IPS-18a (cell line): ENCODE measurements around the gene ANTKMT.

Experiments
- H3K27ac ChIP-seq: one replicate; pipeline ENCODE4 v1.5.1; 2013; ENCODE audit warnings: low read length
- H3K27me3 ChIP-seq: one replicate; pipeline ENCODE4 v1.6.1; 2013; ENCODE audit warnings: mild to moderate bottlenecking, low read length; ENCODE audit not compliant: control insufficient read depth, insufficient read depth
- H3K36me3 ChIP-seq: one replicate; pipeline ENCODE4 v1.6.1; 2013; ENCODE audit warnings: low read depth, low read length; ENCODE audit not compliant: control insufficient read depth
- H3K4me1 ChIP-seq: one replicate; pipeline ENCODE4 v1.6.1; 2013; ENCODE audit warnings: low read depth, low read length; ENCODE audit not compliant: control insufficient read depth
- H3K4me3 ChIP-seq: one replicate; pipeline ENCODE4 v1.5.1; 2013; ENCODE audit warnings: low read length
- H3K9ac ChIP-seq: one replicate; pipeline ENCODE4 v1.6.1; 2013; ENCODE audit warnings: mild to moderate bottlenecking, low read length, moderate library complexity
- H3K9me3 ChIP-seq: one replicate; pipeline ENCODE4 v1.6.1; 2013; ENCODE audit warnings: low read depth, low read length; ENCODE audit not compliant: control insufficient read depth

ANTKMT gene

GRCh38 chr16:677316-678190 lies 43.4 kb upstream of the ANTKMT start:
- Histone ChIP-seq H3K36me3 (peaks cover 27% of the 10 kb centered on the region), H3K27ac (no peak overlapping the region), H3K4me1 (peaks cover 9% of the 10 kb centered on the region), H3K27me3 (no peaks in the 10 kb centered on the region), H3K9me3 (no peaks in the 10 kb centered on the region), H3K9ac (no peak overlapping the region), H3K4me3 (no peak overlapping the region)

GRCh38 chr16:678209-678857 lies 42.6 kb upstream of the ANTKMT start:
- Histone ChIP-seq H3K36me3 (peaks cover 21% of the 10 kb centered on the region), H3K27ac (no peak overlapping the region), H3K9ac (no peak overlapping the region)

GRCh38 chr16:678858-679813 lies 41.8 kb upstream of the ANTKMT start:
- Histone ChIP-seq H3K27me3 (no peaks in the 10 kb centered on the region), H3K4me3 (peak overlapping the region; percentile 48), H3K9me3 (no peaks in the 10 kb centered on the region), H3K27ac (no peak overlapping the region), H3K9ac (no peak overlapping the region), H3K36me3 (peaks cover 15% of the 10 kb centered on the region), H3K4me1 (peaks cover 9% of the 10 kb centered on the region)

More at GRCh38 chr16:678209-678857, 42.6 kb upstream of the ANTKMT start:
- Histone ChIP-seq H3K4me1 (peaks cover 9% of the 10 kb centered on the region), H3K9me3 (no peaks in the 10 kb centered on the region), H3K27me3 (no peaks in the 10 kb centered on the region), H3K4me3 (no peak overlapping the region)

GRCh38 chr16:679814-680624 lies 40.9 kb upstream of the ANTKMT start, which contains the start of gene STUB1:
Gene STUB1, plus strand, starts transcription at chr16:680410. Its CDS starts 116 bp downstream, at chr16:680526.
- Histone ChIP-seq H3K4me1 (peaks cover 6% of the 10 kb centered on the region), H3K27me3 (no peaks in the 10 kb centered on the region), H3K27ac (no peak within 1 kb of the TSS), H3K9me3 (no peaks in the 10 kb centered on the region), H3K9ac (peak within 1 kb of the TSS; percentile 54), H3K4me3 (peak within 1 kb of the TSS; percentile 86), H3K36me3 (peaks cover 15% of the 10 kb centered on the region)

GRCh38 chr16:680625-680945 lies 40.4 kb upstream of the ANTKMT start:
- peak overlapping the region; percentile 86 for H3K4me3 ChIP-seq
- peak overlapping the region; percentile 54 for H3K9ac ChIP-seq
- H3K27ac ChIP-seq, result no peak overlapping the region
- H3K4me1 ChIP-seq, result peaks cover 6% of the 10 kb centered on the region
- no peaks in the 10 kb centered on the region for H3K27me3 ChIP-seq
- H3K36me3 ChIP-seq, result peaks cover 15% of the 10 kb centered on the region
- no peaks in the 10 kb centered on the region for H3K9me3 ChIP-seq

GRCh38 chr16:680967-681745 lies 39.8 kb upstream of the ANTKMT start:
- Histone ChIP-seq H3K36me3 (peaks cover 15% of the 10 kb centered on the region), H3K9ac (peak overlapping the region; percentile 54), H3K27ac (no peak overlapping the region), H3K9me3 (no peaks in the 10 kb centered on the region), H3K4me3 (peak overlapping the region; percentile 86), H3K27me3 (no peaks in the 10 kb centered on the region), H3K4me1 (peaks cover 6% of the 10 kb centered on the region)

GRCh38 chr16:681746-682427 lies 39.1 kb upstream of the ANTKMT start:
- Histone ChIP-seq H3K4me1 (peaks cover 6% of the 10 kb centered on the region), H3K9ac (no peak overlapping the region), H3K27ac (no peak overlapping the region), H3K36me3 (peaks cover 15% of the 10 kb centered on the region), H3K9me3 (no peaks in the 10 kb centered on the region), H3K27me3 (no peaks in the 10 kb centered on the region), H3K4me3 (no peak overlapping the region)

GRCh38 chr16:682493-683395 lies 38.2 kb upstream of the ANTKMT start:
- H3K4me1 ChIP-seq, result peaks cover 6% of the 10 kb centered on the region
- peaks cover 15% of the 10 kb centered on the region for H3K36me3 ChIP-seq
- H3K27ac ChIP-seq, result no peak overlapping the region
- H3K4me3 ChIP-seq, result peak overlapping the region; percentile 72
- peak overlapping the region; percentile 68 for H3K9ac ChIP-seq
- no peaks in the 10 kb centered on the region for H3K9me3 ChIP-seq
- H3K27me3 ChIP-seq, result no peaks in the 10 kb centered on the region

GRCh38 chr16:683396-684070 lies 37.4 kb upstream of the ANTKMT start:
- no peaks in the 10 kb centered on the region for H3K9me3 ChIP-seq
- no peak overlapping the region for H3K27ac ChIP-seq
- no peaks in the 10 kb centered on the region for H3K27me3 ChIP-seq
- peaks cover 15% of the 10 kb centered on the region for H3K36me3 ChIP-seq
- peak overlapping the region; percentile 72 for H3K4me3 ChIP-seq
- peaks cover 6% of the 10 kb centered on the region for H3K4me1 ChIP-seq
- H3K9ac ChIP-seq, result peak overlapping the region; percentile 68
